ENCODE measurements around the gene RFK.

RFK gene

DNA sequence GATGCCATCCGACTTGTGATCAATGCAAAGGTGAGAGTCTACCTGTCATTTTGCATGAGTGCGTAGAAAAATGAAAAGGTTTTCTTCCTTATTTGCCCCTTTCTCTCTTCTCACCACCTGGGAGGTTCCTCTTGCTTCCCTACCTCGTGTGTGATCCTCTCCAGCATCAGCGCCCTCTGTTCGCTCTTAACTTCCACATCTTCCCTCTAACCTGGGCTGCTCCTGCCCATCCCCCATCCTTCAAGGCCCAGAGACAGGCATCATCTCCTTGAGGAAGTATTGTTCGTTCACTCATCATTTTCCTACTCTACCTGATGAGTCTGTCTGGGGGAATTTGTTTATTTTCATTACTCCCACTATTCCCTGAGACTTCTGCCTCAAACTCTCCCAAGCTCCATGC, 55.8 kb downstream of the RFK start:
- TF ChIP-seq, protein P1, sequence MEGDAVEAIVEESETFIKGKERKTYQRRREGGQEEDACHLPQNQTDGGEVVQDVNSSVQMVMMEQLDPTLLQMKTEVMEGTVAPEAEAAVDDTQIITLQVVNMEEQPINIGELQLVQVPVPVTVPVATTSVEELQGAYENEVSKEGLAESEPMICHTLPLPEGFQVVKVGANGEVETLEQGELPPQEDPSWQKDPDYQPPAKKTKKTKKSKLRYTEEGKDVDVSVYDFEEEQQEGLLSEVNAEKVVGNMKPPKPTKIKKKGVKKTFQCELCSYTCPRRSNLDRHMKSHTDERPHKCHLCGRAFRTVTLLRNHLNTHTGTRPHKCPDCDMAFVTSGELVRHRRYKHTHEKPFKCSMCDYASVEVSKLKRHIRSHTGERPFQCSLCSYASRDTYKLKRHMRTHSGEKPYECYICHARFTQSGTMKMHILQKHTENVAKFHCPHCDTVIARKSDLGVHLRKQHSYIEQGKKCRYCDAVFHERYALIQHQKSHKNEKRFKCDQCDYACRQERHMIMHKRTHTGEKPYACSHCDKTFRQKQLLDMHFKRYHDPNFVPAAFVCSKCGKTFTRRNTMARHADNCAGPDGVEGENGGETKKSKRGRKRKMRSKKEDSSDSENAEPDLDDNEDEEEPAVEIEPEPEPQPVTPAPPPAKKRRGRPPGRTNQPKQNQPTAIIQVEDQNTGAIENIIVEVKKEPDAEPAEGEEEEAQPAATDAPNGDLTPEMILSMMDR (IDR thresholded peaks at IDR 0.05; ENCODE audit: low read depth, low read length) = no peak
- in situ Hi-C loops (cut with HindIII; ENCODE audit: low sequenced_read_pairs) = no loop called here
- no peak for DNase-seq (ENCODE audit: low read depth, low spot score)
- no peak overlapping the region for H3K4me3 ChIP-seq (ENCODE audit: low read depth, low read length)

DNA sequence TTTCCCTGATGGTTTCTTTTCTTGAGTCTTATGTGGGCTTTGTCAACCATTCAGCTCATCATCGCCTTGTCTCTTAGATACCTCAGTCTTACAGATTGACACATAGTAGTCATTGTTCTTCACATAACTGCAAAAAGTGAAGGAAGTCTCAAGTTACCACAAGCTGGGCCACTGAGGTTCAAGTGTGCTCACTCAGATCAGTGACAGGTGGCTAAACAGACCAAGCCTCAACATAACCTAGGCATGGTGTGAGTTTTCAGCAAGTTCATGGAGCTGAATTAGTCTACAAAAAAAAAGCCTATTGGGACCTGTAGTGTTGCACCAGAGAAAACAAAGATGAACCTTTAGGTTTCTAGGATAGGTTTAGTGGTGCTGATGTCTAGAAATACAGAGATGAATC, 58.2 kb downstream of the RFK start:
- DNase-seq (ENCODE audit: low read depth, low spot score) = no peak
- in situ Hi-C loops (cut with HindIII; ENCODE audit: low sequenced_read_pairs) = no loop called here
- TF ChIP-seq, protein P1 (IDR thresholded peaks at IDR 0.05; ENCODE audit: low read depth, low read length) = no peak

More for the DNA sequence above, 58.2 kb downstream of the RFK start:
- H3K4me3 ChIP-seq (ENCODE audit: low read depth, low read length) = no peak overlapping the region

Measured in astrocyte of the spinal cord (primary cell).